ENCODE measurements around the gene RHOA. TPM values are rescaled to one million over a fixed set of nuclear protein-coding genes. Genes with fewer than 3 reads are reported as not detected.

RHOA gene
- total RNA-seq, 2 donors from 2014 or later, result 524 to 630 TPM

DNA sequence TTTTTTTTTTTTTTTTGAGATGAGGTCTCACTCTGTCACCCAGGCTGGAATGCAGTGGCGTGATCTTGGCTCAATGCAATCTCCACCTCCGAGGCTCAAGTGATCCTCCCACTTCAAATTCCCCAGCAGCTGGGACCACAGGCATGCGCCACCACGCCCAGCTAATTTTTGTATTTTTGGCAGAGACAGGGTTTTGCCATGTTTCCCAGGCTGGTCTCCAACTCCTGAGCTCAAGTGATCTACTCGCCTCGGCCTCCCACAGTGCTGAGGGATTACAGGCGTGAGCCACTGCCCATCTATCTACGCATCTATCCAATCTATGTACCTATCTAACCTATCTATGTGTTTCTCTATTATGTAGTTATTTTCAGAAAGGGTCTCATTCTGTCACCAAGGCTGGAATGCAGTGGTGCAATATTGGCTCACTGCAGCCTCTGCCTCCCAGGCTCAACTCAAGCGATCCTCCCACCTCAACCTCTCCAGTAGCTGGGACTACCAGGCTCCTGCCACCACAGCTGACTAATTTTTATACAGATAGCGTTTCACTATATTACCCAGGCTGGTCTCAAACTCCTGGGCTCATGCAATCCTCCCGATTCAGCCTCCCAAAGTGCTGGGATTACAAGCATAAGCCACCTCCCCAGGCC lies 33.4 kb downstream of the RHOA start:
- H3K4me1 ChIP-seq (ENCODE audit: control insufficient read depth in 1 of 2, low read depth in 2 of 2), result peaks cover 18 to 46% of the 10 kb centered on the region in 2 donors
- no peaks in the 10 kb centered on the region for H3K27me3 ChIP-seq (replicated peaks; ENCODE audit: insufficient read depth)
- DNase-seq (ENCODE audit: low spot score), result no peak
- TF ChIP-seq, protein P1, sequence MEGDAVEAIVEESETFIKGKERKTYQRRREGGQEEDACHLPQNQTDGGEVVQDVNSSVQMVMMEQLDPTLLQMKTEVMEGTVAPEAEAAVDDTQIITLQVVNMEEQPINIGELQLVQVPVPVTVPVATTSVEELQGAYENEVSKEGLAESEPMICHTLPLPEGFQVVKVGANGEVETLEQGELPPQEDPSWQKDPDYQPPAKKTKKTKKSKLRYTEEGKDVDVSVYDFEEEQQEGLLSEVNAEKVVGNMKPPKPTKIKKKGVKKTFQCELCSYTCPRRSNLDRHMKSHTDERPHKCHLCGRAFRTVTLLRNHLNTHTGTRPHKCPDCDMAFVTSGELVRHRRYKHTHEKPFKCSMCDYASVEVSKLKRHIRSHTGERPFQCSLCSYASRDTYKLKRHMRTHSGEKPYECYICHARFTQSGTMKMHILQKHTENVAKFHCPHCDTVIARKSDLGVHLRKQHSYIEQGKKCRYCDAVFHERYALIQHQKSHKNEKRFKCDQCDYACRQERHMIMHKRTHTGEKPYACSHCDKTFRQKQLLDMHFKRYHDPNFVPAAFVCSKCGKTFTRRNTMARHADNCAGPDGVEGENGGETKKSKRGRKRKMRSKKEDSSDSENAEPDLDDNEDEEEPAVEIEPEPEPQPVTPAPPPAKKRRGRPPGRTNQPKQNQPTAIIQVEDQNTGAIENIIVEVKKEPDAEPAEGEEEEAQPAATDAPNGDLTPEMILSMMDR (IDR thresholded peaks at IDR 0.05), result no peak
- H3K36me3 ChIP-seq, result peaks cover 20% of the 10 kb centered on the region
- no peak overlapping the region for H3K4me3 ChIP-seq
- H3K9me3 ChIP-seq, result no peaks in the 10 kb centered on the region
- peak overlapping the region in 1 of 2 donors; percentile 37 for H3K27ac ChIP-seq
- no peak for ATAC-seq (ENCODE audit: insufficient number of reproducible peaks, low FRiP score, low read depth)

DNA sequence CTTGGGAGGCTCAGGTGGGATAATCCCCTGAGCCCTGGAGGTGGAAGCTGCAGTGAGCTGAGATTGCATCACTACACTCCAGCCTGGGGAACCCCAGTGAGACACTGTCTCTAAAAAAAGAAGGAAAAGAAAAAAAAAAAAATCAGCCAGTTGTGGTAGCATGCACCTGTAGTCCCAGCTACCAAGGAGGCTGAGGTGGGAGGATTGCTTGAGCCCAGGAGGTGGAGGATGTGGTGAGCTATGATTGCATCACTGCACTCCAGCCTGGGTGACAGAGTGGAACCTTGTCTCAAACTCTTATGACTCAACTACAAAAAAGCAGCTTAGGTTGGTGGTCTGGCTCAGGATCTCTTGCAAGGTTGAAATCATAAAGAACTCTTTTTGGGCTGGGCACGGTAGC lies 34.3 kb downstream of the RHOA start:
- no peaks in the 10 kb centered on the region for H3K27me3 ChIP-seq (replicated peaks; ENCODE audit: insufficient read depth)
- no peak overlapping the region for H3K27ac ChIP-seq
- DNase-seq (ENCODE audit: low spot score) (no peak), ATAC-seq (ENCODE audit: insufficient number of reproducible peaks, low FRiP score, low read depth) (no peak)
- H3K36me3 ChIP-seq, result peaks cover 28% of the 10 kb centered on the region
- H3K4me3 ChIP-seq, result no peak overlapping the region
- TF ChIP-seq, protein P1 (IDR thresholded peaks at IDR 0.05), result no peak
- H3K9me3 ChIP-seq, result no peaks in the 10 kb centered on the region
- H3K4me1 ChIP-seq (ENCODE audit: control insufficient read depth in 1 of 2, low read depth in 2 of 2), result peaks cover 18 to 38% of the 10 kb centered on the region in 2 donors

DNA sequence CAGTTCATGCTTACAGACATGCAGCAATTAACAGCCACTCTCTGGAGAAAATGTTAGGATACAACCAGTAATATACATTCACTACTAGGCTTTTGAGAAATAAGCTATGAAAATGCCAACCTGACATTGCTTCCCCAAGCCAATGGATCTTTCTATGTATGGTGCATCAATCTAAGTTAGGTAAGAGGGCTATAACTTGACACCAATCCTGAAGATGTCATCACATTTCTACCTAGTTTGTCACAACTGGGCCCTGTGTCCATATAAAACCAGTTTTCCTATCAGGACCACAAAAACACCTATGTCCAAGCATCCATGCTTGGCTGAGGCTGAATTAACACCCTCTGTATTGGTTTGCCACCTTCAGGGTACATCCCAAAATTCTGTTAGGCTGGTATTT lies 39.8 kb downstream of the RHOA start:
- TF ChIP-seq, protein P1 (IDR thresholded peaks at IDR 0.05), result no peak
- no peak overlapping the region for H3K4me3 ChIP-seq
- DNase-seq (ENCODE audit: low spot score), result no peak
- H3K9me3 ChIP-seq, result no peaks in the 10 kb centered on the region
- H3K36me3 ChIP-seq, result peaks cover 44% of the 10 kb centered on the region
- H3K4me1 ChIP-seq (ENCODE audit: control insufficient read depth in 1 of 2, low read depth in 2 of 2), result peaks cover 2 to 8% of the 10 kb centered on the region in 2 donors
- no peaks in the 10 kb centered on the region for H3K27me3 ChIP-seq (replicated peaks; ENCODE audit: insufficient read depth)
- no peak for ATAC-seq (ENCODE audit: insufficient number of reproducible peaks, low FRiP score, low read depth)
- peak overlapping the region in 1 of 2 donors; percentile 7 for H3K27ac ChIP-seq

DNA sequence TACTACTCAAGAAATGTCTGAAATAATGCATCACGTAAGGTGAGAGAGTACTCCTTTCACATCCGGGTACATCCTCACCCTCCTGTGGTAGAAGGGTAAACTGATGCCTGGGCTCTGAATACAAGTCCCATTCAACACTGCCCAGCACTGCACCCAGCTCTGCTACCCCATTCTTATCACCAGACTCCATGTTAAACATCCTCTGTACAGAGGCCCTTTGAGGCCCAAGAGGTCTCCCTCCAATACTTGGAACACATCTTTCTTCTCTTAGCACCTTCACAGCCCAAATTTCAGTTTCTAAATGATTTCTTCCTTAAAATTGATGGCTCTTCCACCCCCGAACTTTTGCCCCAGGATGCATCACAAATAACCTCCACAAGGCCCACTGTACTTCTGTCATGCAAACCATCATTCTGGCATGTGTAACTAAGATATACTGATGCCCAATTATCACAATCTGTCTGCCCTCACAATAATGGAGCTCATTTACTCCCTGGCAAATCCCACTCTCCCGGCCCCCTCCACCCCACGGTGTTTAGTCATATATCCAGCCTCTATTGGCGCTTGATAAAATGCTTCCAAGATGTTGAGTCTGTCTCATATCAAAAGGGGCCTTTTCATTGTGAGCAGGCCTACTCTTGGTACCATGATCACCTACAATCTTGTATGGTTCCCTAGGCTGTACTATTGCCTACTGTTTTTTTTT lies 41.0 kb downstream of the RHOA start:
- Histone ChIP-seq H3K36me3 (peaks cover 55% of the 10 kb centered on the region), H3K4me3 (no peak overlapping the region)
- TF ChIP-seq, protein P1 (IDR thresholded peaks at IDR 0.05), result no peak

DNA sequence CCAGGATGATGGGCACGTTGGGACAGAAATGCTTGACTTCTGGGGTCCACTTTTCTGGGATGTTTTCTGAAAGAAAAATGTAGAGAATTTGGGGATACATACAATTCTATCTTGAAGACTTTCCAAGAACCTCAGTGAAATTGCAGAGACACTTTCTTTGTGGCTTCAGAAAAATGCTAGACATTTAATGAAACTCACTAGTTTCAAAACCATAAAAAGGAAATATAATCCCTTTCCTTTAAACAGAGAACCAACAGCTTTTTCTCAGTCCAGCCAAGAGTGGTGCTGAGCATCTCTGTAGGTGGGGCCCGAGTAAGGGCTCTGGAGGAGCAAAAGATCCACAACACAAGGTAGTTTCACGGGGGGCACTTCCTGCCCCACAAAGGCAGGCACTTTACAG lies 49.2 kb downstream of the RHOA start:
- DNase-seq (ENCODE audit: low spot score) (no peak), ATAC-seq (ENCODE audit: insufficient number of reproducible peaks, low FRiP score, low read depth) (no peak)
- H3K4me1 ChIP-seq (ENCODE audit: control insufficient read depth in 1 of 2, low read depth in 2 of 2), result peaks cover 8 to 14% of the 10 kb centered on the region in 2 donors
- TF ChIP-seq, protein P1 (IDR thresholded peaks at IDR 0.05), result no peak
- H3K36me3 ChIP-seq, result peaks cover 60% of the 10 kb centered on the region
- no peaks in the 10 kb centered on the region for H3K9me3 ChIP-seq
- no peak overlapping the region for H3K4me3 ChIP-seq
- no peak overlapping the region for H3K27ac ChIP-seq
- no peaks in the 10 kb centered on the region for H3K27me3 ChIP-seq (replicated peaks; ENCODE audit: insufficient read depth)

More for the DNA sequence above, 41.0 kb downstream of the RHOA start:
- Histone ChIP-seq H3K4me1 (ENCODE audit: control insufficient read depth in 1 of 2, low read depth in 2 of 2) (peaks cover 0 to 6% of the 10 kb centered on the region in 2 donors), H3K9me3 (no peaks in the 10 kb centered on the region), H3K27ac (no peak overlapping the region), H3K27me3 (replicated peaks; ENCODE audit: insufficient read depth) (no peaks in the 10 kb centered on the region)
- no peak for ATAC-seq (ENCODE audit: insufficient number of reproducible peaks, low FRiP score, low read depth)
- no peak for DNase-seq (ENCODE audit: low spot score)

All from thoracic aorta (tissue), 2 donors.